ENCODE data around the gene ENPP1.

GRCh38 chr6:131844243-131844841, 36.5 kb downstream of the ENPP1 start:
- TF ChIP-seq, protein P1, sequence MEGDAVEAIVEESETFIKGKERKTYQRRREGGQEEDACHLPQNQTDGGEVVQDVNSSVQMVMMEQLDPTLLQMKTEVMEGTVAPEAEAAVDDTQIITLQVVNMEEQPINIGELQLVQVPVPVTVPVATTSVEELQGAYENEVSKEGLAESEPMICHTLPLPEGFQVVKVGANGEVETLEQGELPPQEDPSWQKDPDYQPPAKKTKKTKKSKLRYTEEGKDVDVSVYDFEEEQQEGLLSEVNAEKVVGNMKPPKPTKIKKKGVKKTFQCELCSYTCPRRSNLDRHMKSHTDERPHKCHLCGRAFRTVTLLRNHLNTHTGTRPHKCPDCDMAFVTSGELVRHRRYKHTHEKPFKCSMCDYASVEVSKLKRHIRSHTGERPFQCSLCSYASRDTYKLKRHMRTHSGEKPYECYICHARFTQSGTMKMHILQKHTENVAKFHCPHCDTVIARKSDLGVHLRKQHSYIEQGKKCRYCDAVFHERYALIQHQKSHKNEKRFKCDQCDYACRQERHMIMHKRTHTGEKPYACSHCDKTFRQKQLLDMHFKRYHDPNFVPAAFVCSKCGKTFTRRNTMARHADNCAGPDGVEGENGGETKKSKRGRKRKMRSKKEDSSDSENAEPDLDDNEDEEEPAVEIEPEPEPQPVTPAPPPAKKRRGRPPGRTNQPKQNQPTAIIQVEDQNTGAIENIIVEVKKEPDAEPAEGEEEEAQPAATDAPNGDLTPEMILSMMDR (conservative IDR thresholded peaks at IDR 0.05; ENCODE audit: low read length), result no peak
- no peak for TF ChIP-seq EZH2phosphoT487 (IDR thresholded peaks at IDR 0.05; ENCODE audit: borderline replicate concordance, low read depth, low read length)

Data from OCI-LY7 (cell line).